H1 (cell line): ENCODE measurements around the gene RAB10. TPM values are rescaled to one million over a fixed set of nuclear protein-coding genes. Genes with fewer than 3 reads are reported as not detected.

Experiments used
- CEBPB ChIP-seq: IDR thresholded peaks from 2 replicates; pipeline ENCODE4 v1.6.1; 2012; ENCODE audit warnings: low read depth, low read length
- KDM4A ChIP-seq: IDR thresholded peaks from one replicate; pipeline ENCODE4 v1.7.1; 2012; ENCODE audit warnings: low read depth, mild to moderate bottlenecking, moderate library complexity, low read length, inconsistent platforms; ENCODE audit not compliant: severe bottlenecking
- RBBP5 ChIP-seq: IDR thresholded peaks from 2 replicates; pipeline ENCODE4 v1.7.1; 2012; ENCODE audit warnings: low read depth, mild to moderate bottlenecking, inconsistent platforms, low read length, moderate library complexity, borderline replicate concordance
- RFX5 ChIP-seq: IDR thresholded peaks from 2 replicates; pipeline ENCODE4 v1.6.1; 2011; ENCODE audit warnings: low read depth, low read length, improper control_type of control experiment, borderline replicate concordance
- SP2 ChIP-seq: IDR thresholded peaks from 2 replicates; pipeline ENCODE4 v1.6.1; 2012; ENCODE audit warnings: mild to moderate bottlenecking, low read length, inconsistent platforms
- TBP ChIP-seq: IDR thresholded peaks from 2 replicates; pipeline ENCODE4 v1.6.1; 2011; ENCODE audit warnings: low read depth, low read length, improper control_type of control experiment
- polyA plus RNA-seq, 7 experiments: library from polyadenylated mRNA; depleted of rRNA in 3 of 7; stranded (reverse) in 5 of 7; unstranded in 2 of 7; fragments of >200 nt in 5 of 7; fragments of 200-250 nt in 2 of 7; gene quantifications; 1 replicate in 5 of 7; 2 replicates in 1 of 7; 4 replicates in 1 of 7; pipeline versions ENCODE4 v1.2.1 to v1.2.3, GENCODE V29; 2011 to 2013; ENCODE audit warnings: missing spikeins in 2 of 7, mixed read lengths in 2 of 7
- total RNA-seq: library from RNA; stranded (reverse); fragmentation: NEBNext Ultra II Directional; extraction: Animal tissue kit (Norgen Biotek cat#: 25700); gene quantifications from 2 replicates; pipeline ENCODE4 v1.2.1, GENCODE V29; 2021
- TF ChIP-seq, protein P1 (sequence below): fragments of 300-600 bp; sonication (generic); IDR thresholded peaks from 2 replicates; pipeline ENCODE4 v1.7.1; 2012; ENCODE audit warnings: low read length, moderate library complexity, mild to moderate bottlenecking, inconsistent platforms; ENCODE audit not compliant: insufficient replicate concordance

The RAB10 gene
- total and polyA plus RNA-seq, 2 of the 8 experiments (the other 6 are each of a cell fraction or from before 2014, with no cell fraction given): 42.6 to 136 TPM

GRCh38 chr2:26119521-26119920, 85.6 kb downstream of the RAB10 start (continued):
- TF ChIP-seq, protein P1, sequence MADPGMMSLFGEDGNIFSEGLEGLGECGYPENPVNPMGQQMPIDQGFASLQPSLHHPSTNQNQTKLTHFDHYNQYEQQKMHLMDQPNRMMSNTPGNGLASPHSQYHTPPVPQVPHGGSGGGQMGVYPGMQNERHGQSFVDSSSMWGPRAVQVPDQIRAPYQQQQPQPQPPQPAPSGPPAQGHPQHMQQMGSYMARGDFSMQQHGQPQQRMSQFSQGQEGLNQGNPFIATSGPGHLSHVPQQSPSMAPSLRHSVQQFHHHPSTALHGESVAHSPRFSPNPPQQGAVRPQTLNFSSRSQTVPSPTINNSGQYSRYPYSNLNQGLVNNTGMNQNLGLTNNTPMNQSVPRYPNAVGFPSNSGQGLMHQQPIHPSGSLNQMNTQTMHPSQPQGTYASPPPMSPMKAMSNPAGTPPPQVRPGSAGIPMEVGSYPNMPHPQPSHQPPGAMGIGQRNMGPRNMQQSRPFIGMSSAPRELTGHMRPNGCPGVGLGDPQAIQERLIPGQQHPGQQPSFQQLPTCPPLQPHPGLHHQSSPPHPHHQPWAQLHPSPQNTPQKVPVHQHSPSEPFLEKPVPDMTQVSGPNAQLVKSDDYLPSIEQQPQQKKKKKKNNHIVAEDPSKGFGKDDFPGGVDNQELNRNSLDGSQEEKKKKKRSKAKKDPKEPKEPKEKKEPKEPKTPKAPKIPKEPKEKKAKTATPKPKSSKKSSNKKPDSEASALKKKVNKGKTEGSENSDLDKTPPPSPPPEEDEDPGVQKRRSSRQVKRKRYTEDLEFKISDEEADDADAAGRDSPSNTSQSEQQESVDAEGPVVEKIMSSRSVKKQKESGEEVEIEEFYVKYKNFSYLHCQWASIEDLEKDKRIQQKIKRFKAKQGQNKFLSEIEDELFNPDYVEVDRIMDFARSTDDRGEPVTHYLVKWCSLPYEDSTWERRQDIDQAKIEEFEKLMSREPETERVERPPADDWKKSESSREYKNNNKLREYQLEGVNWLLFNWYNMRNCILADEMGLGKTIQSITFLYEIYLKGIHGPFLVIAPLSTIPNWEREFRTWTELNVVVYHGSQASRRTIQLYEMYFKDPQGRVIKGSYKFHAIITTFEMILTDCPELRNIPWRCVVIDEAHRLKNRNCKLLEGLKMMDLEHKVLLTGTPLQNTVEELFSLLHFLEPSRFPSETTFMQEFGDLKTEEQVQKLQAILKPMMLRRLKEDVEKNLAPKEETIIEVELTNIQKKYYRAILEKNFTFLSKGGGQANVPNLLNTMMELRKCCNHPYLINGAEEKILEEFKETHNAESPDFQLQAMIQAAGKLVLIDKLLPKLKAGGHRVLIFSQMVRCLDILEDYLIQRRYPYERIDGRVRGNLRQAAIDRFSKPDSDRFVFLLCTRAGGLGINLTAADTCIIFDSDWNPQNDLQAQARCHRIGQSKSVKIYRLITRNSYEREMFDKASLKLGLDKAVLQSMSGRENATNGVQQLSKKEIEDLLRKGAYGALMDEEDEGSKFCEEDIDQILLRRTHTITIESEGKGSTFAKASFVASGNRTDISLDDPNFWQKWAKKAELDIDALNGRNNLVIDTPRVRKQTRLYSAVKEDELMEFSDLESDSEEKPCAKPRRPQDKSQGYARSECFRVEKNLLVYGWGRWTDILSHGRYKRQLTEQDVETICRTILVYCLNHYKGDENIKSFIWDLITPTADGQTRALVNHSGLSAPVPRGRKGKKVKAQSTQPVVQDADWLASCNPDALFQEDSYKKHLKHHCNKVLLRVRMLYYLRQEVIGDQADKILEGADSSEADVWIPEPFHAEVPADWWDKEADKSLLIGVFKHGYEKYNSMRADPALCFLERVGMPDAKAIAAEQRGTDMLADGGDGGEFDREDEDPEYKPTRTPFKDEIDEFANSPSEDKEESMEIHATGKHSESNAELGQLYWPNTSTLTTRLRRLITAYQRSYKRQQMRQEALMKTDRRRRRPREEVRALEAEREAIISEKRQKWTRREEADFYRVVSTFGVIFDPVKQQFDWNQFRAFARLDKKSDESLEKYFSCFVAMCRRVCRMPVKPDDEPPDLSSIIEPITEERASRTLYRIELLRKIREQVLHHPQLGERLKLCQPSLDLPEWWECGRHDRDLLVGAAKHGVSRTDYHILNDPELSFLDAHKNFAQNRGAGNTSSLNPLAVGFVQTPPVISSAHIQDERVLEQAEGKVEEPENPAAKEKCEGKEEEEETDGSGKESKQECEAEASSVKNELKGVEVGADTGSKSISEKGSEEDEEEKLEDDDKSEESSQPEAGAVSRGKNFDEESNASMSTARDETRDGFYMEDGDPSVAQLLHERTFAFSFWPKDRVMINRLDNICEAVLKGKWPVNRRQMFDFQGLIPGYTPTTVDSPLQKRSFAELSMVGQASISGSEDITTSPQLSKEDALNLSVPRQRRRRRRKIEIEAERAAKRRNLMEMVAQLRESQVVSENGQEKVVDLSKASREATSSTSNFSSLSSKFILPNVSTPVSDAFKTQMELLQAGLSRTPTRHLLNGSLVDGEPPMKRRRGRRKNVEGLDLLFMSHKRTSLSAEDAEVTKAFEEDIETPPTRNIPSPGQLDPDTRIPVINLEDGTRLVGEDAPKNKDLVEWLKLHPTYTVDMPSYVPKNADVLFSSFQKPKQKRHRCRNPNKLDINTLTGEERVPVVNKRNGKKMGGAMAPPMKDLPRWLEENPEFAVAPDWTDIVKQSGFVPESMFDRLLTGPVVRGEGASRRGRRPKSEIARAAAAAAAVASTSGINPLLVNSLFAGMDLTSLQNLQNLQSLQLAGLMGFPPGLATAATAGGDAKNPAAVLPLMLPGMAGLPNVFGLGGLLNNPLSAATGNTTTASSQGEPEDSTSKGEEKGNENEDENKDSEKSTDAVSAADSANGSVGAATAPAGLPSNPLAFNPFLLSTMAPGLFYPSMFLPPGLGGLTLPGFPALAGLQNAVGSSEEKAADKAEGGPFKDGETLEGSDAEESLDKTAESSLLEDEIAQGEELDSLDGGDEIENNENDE: no peak
- TF ChIP-seq KDM4A (no peak), RFX5 (no peak), SP2 (no peak), RBBP5 (no peak), CEBPB (no peak), TBP (no peak)
- TF ChIP-seq, all 59 proteins: peak for 0
